Astrocyte (in vitro differentiated cells and primary cell): ENCODE data around the gene NUTM1. TPM values are rescaled to one million over a fixed set of nuclear protein-coding genes. Genes with fewer than 3 reads are reported as not detected.
A peak's percentile ranks its signal among the peaks of the same experiment; 100 is the strongest.
"Not testable (repeated sequence)": the region's sequence is repeated elsewhere in the genome, so short reads cannot be mapped to it uniquely, and the experiment has no call there.

Experiments used
- DNase-seq: peaks from one replicate; pipeline ENCODE4 v3.0.0-alpha.2; 2010; ENCODE audit warnings: low read depth
- FAIRE-seq: peaks from 2 replicates; lab custom pipeline; 2011; peaks lifted over from hg19 to GRCh38; lab: Jason Lieb, UNC
- H2AFZ ChIP-seq: 2 replicates; pipeline ENCODE4 v1.6.0; 2012; ENCODE audit warnings: low read depth, low read length, inconsistent platforms
- H3K27ac ChIP-seq: 2 replicates; pipeline ENCODE4 v1.5.1; 2011; ENCODE audit warnings: low read depth, low read length, inconsistent platforms
- H3K27me3 ChIP-seq: 2 replicates; pipeline ENCODE4 v1.6.0; 2011; ENCODE audit warnings: low read length, inconsistent platforms; ENCODE audit not compliant: insufficient read depth
- H3K36me3 ChIP-seq: 2 replicates; pipeline ENCODE4 v1.5.1; 2011; ENCODE audit warnings: low read length, inconsistent platforms; ENCODE audit not compliant: insufficient read depth
- H3K4me1 ChIP-seq: 2 replicates; pipeline ENCODE4 v1.5.1; 2011; ENCODE audit warnings: low read length, inconsistent platforms; ENCODE audit not compliant: insufficient read depth
- H3K4me2 ChIP-seq: 2 replicates; pipeline ENCODE4 v1.6.0; 2012; ENCODE audit warnings: low read length, inconsistent platforms
- H3K4me3 ChIP-seq: 2 replicates; pipeline ENCODE4 v1.5.1; 2011; ENCODE audit warnings: low read depth, mild to moderate bottlenecking, low read length, inconsistent platforms; ENCODE audit not compliant: insufficient read depth
- H3K79me2 ChIP-seq: 2 replicates; pipeline ENCODE4 v1.6.0; 2012; ENCODE audit warnings: mild to moderate bottlenecking, low read length, inconsistent platforms; ENCODE audit not compliant: insufficient read depth
- H3K9ac ChIP-seq: 2 replicates; pipeline ENCODE4 v1.6.0; 2012; ENCODE audit warnings: mild to moderate bottlenecking, low read length, inconsistent platforms
- H3K9me3 ChIP-seq: 2 replicates; pipeline ENCODE4 v1.5.1; 2012; ENCODE audit warnings: low read depth, mild to moderate bottlenecking, low read length, inconsistent platforms; ENCODE audit not compliant: insufficient read depth
- H4K20me1 ChIP-seq: 2 replicates; pipeline ENCODE4 v1.6.0; 2012; ENCODE audit warnings: low read length, inconsistent platforms; ENCODE audit not compliant: insufficient read depth
- H3K27ac Mint-ChIP-seq: one replicate; pipeline ENCODE4 v1.8.0; 2021; ENCODE audit warnings: mild to moderate bottlenecking, mixed read lengths; ENCODE audit not compliant: unreplicated experiment
- H3K27me3 Mint-ChIP-seq: one replicate; pipeline ENCODE4 v1.8.0; 2021; ENCODE audit warnings: low read depth, mixed read lengths; ENCODE audit not compliant: unreplicated experiment
- H3K36me3 Mint-ChIP-seq: one replicate; pipeline ENCODE4 v1.8.0; 2021; ENCODE audit warnings: low read depth, mixed read lengths; ENCODE audit not compliant: unreplicated experiment
- H3K4me1 Mint-ChIP-seq: one replicate; pipeline ENCODE4 v1.8.0; 2021; ENCODE audit warnings: low read depth, mixed read lengths; ENCODE audit not compliant: unreplicated experiment
- H3K4me3 Mint-ChIP-seq: one replicate; pipeline ENCODE4 v1.8.0; 2021; ENCODE audit warnings: mild to moderate bottlenecking, moderate library complexity, mixed read lengths; ENCODE audit not compliant: unreplicated experiment
- H3K9me3 Mint-ChIP-seq: one replicate; pipeline ENCODE4 v1.8.0; 2021; ENCODE audit warnings: mild to moderate bottlenecking, mixed read lengths; ENCODE audit not compliant: unreplicated experiment
- EZH2 ChIP-seq: IDR thresholded peaks from 2 replicates; pipeline ENCODE4 v1.6.1; 2012; ENCODE audit warnings: mild to moderate bottlenecking, low read length, inconsistent platforms; ENCODE audit not compliant: insufficient read depth
- total RNA-seq: library from RNA; stranded (reverse); gene quantifications from 2 replicates; pipeline ENCODE4 v1.2.1, GENCODE V29; 2021
- TF ChIP-seq, protein P1 (sequence below): IDR thresholded peaks from 2 replicates; pipeline ENCODE4 v1.5.1; 2011; ENCODE audit warnings: low read depth, mild to moderate bottlenecking, inconsistent platforms, low read length, moderate library complexity; ENCODE audit not compliant: insufficient read depth

Gene NUTM1
- total RNA-seq, 1 donor from 2014 or later: not detected

DNA sequence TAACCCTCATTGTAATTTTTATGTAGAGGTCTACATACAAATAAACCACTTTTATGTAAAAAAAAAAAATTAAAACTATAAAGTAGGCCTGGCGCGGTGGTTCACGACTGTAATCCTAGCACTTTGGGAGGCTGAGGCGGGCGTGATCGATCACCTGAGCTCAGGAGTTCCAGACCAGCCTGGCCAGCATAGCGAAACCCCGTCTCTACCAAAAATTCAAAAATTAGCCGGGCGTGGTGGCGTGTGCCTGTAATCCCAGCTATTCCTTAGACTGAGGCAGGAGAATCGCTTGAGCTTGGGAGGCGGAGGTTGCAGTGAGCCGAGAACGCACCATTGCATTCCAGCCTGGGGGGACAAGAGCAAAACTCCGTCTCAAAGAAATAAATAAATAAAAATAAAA lies 4.8 kb upstream of the NUTM1 start:
- Mint-ChIP-seq H3K9me3 (no peaks in the 10 kb centered on the region), H3K36me3 (peaks cover 12% of the 10 kb centered on the region), H3K27ac (no peak overlapping the region), H3K27me3 (no peaks in the 10 kb centered on the region), H3K4me1 (peaks cover 9% of the 10 kb centered on the region), H3K4me3 (peak overlapping the region; percentile 82)
- Histone ChIP-seq H3K4me2 (peak overlapping the region; percentile 96), H3K79me2 (peaks cover 31% of the 10 kb centered on the region), H3K9me3 (no peaks in the 10 kb centered on the region), H3K27me3 (no peaks in the 10 kb centered on the region), H3K4me1 (peaks cover 16% of the 10 kb centered on the region), H4K20me1 (no peaks in the 10 kb centered on the region), H2AFZ (no peak overlapping the region), H3K9ac (peak overlapping the region; percentile 88), H3K4me3 (peak overlapping the region; percentile 77), H3K27ac (peak overlapping the region; percentile 59), H3K36me3 (peaks cover 21% of the 10 kb centered on the region)
- no peak for DNase-seq
- no peak for FAIRE-seq
- TF ChIP-seq, protein P1, sequence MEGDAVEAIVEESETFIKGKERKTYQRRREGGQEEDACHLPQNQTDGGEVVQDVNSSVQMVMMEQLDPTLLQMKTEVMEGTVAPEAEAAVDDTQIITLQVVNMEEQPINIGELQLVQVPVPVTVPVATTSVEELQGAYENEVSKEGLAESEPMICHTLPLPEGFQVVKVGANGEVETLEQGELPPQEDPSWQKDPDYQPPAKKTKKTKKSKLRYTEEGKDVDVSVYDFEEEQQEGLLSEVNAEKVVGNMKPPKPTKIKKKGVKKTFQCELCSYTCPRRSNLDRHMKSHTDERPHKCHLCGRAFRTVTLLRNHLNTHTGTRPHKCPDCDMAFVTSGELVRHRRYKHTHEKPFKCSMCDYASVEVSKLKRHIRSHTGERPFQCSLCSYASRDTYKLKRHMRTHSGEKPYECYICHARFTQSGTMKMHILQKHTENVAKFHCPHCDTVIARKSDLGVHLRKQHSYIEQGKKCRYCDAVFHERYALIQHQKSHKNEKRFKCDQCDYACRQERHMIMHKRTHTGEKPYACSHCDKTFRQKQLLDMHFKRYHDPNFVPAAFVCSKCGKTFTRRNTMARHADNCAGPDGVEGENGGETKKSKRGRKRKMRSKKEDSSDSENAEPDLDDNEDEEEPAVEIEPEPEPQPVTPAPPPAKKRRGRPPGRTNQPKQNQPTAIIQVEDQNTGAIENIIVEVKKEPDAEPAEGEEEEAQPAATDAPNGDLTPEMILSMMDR: no peak
- no peak for TF ChIP-seq EZH2

DNA sequence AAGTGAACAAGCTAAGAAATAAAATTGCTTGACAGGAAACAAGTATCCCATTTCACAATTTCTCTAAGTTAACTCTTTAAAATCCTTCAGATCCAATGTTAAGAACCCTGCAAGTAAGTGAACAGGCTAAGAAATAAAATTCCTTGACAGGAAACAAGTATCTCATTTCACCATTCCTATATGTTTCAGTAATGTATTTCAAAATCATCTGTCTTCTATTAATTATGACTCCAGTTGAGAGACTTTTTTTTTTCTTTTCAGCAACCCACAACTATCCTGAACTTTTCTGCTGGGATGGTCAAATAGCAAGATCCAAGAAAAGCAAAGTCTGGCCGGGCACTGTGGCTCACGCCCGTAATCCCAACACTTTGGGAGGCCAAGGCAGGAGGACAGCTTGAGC lies 3.2 kb upstream of the NUTM1 start:
- no peak for FAIRE-seq
- no peaks in the 10 kb centered on the region for H3K27me3 ChIP-seq
- H3K9me3 ChIP-seq: no peaks in the 10 kb centered on the region
- H3K79me2 ChIP-seq: peaks cover 31% of the 10 kb centered on the region
- no peak overlapping the region for H2AFZ ChIP-seq
- H3K4me2 ChIP-seq: peak overlapping the region; percentile 12
- no peak for DNase-seq
- Mint-ChIP-seq H3K36me3 (peaks cover 12% of the 10 kb centered on the region), H3K27me3 (no peaks in the 10 kb centered on the region), H3K27ac (no peak overlapping the region), H3K9me3 (no peaks in the 10 kb centered on the region), H3K4me3 (no peak overlapping the region), H3K4me1 (peaks cover 6% of the 10 kb centered on the region)
- no peak overlapping the region for H3K9ac ChIP-seq
- peaks cover 21% of the 10 kb centered on the region for H3K36me3 ChIP-seq
- H4K20me1 ChIP-seq: no peaks in the 10 kb centered on the region
- H3K4me1 ChIP-seq: peaks cover 16% of the 10 kb centered on the region
- H3K4me3 ChIP-seq: no peak overlapping the region
- TF ChIP-seq EZH2: no peak
- TF ChIP-seq, protein P1: no peak
- no peak overlapping the region for H3K27ac ChIP-seq

DNA sequence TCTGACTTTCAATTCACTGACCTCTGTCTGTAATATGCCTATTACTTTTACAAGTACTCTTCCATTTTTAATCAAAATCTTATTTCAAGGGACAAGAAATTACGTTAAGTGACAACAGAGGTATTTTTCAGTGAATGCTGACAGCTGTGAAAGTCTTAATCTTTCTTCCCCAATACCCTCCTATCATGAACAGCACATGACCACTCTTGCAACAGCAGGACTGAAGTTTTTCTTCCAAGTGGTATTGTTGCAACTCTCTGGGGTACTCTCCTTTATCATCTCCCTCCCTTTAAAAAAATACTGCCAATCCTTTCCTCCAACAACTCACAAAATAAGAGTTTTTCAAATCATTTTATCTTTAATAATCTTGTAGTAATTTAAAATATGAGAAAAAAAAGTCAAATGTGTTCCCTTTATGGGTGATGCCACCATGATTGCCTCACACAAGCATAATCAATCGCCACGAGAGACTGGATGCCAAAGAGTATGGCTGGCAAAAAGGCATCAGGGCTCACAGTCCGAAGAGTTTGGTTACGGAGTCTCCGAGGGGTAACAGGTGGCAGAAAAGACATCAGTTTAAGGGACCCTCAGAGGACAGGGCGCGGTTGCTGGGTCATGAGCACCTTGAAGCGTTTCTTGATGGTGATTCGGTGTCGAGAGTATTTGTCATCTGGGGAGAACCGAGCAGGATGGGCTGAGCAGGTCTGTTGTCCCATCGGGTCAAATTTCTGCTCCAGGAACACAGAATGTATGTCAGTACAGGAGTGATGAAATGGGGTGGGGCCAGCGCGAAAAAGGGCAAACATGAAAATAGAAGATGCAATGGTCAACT lies 1.5 kb upstream of the NUTM1 start:
- peaks cover 4% of the 10 kb centered on the region for H3K4me1 Mint-ChIP-seq
- H4K20me1 ChIP-seq: no peaks in the 10 kb centered on the region
- H3K4me3 ChIP-seq: peak overlapping the region; percentile 86
- TF ChIP-seq EZH2: no peak
- TF ChIP-seq, protein P1: no peak
- H2AFZ ChIP-seq: no peak overlapping the region
- H3K36me3 ChIP-seq: peaks cover 21% of the 10 kb centered on the region
- FAIRE-seq (no peak), DNase-seq (no peak)
- peaks cover 12% of the 10 kb centered on the region for H3K36me3 Mint-ChIP-seq
- no peak overlapping the region for H3K4me3 Mint-ChIP-seq
- no peaks in the 10 kb centered on the region for H3K9me3 Mint-ChIP-seq
- peaks cover 11% of the 10 kb centered on the region for H3K4me1 ChIP-seq
- no peaks in the 10 kb centered on the region for H3K9me3 ChIP-seq
- peaks cover 31% of the 10 kb centered on the region for H3K79me2 ChIP-seq
- no peaks in the 10 kb centered on the region for H3K27me3 ChIP-seq
- H3K27ac Mint-ChIP-seq: peak overlapping the region; percentile 87
- H3K27ac ChIP-seq: no peak overlapping the region
- H3K4me2 ChIP-seq: peak overlapping the region; percentile 76
- H3K9ac ChIP-seq: no peak overlapping the region
- H3K27me3 Mint-ChIP-seq: no peaks in the 10 kb centered on the region

DNA sequence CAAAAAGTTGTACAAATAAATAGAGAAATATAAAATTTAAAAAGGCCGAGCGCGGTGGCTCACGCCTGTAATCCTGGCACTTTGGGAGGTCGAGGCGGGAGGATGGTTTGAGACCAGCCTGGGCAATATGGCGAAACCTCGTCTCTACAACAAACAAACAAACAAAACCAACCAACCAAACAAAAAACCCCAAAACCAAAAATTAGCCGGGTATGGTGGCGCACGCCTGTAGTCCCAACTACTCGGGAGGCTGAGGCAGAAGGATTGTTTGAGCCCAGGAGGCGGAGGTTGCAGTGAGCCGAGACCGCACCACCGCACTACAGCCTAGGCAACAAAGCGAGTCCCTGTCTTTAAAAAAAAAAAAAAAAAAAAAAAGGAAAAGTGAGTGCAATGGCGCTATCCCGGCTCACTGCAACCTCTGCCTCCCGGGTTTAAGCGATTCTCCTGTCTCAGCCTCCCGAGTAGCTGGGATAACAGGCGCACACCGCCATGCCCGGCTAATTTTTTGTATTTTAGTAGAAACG lies 840 bp upstream of the NUTM1 start:
- H3K27ac ChIP-seq: peak overlapping the region; percentile 88
- H3K27me3 ChIP-seq, DNase-seq, H3K9me3 Mint-ChIP-seq, H4K20me1 ChIP-seq, H3K4me3 Mint-ChIP-seq, H3K4me1 ChIP-seq, FAIRE-seq, H3K27me3 Mint-ChIP-seq, H3K9me3 ChIP-seq, H3K4me1 Mint-ChIP-seq: not testable (repeated sequence)
- H2AFZ ChIP-seq: peak overlapping the region; percentile 87
- H3K79me2 ChIP-seq: peaks cover 31% of the 10 kb centered on the region
- peak overlapping the region; percentile 76 for H3K4me2 ChIP-seq
- peak overlapping the region; percentile 87 for H3K9ac ChIP-seq
- H3K36me3 ChIP-seq: peaks cover 21% of the 10 kb centered on the region
- peak overlapping the region; percentile 87 for H3K27ac Mint-ChIP-seq
- H3K4me3 ChIP-seq: peak overlapping the region; percentile 86
- H3K36me3 Mint-ChIP-seq: peaks cover 12% of the 10 kb centered on the region
